ENCODE results near the gene MMP25.

The MMP25 gene

GRCh38 chr16:3096362-3096761 is 50.0 kb downstream of the MMP25 start:
- DNase-seq = no peak

- DNase-seq = no peak
Measured at GRCh38 chr16:3097266-3097665, 50.9 kb downstream of the MMP25 start.

- DNase-seq = no peak
Measured at GRCh38 chr16:3098459-3099394, 52.4 kb downstream of the MMP25 start, which contains the start of gene ZSCAN10. Gene ZSCAN10, minus strand, starts transcription at chr16:3099294. Its CDS starts 6,357 bp downstream, at chr16:3092937.

GRCh38 chr16:3099395-3099731 is 53.0 kb downstream of the MMP25 start:
- DNase-seq = no peak

- peak; percentile 99 for DNase-seq
Measured at GRCh38 chr16:3099732-3100499, 53.6 kb downstream of the MMP25 start.

DNA sequence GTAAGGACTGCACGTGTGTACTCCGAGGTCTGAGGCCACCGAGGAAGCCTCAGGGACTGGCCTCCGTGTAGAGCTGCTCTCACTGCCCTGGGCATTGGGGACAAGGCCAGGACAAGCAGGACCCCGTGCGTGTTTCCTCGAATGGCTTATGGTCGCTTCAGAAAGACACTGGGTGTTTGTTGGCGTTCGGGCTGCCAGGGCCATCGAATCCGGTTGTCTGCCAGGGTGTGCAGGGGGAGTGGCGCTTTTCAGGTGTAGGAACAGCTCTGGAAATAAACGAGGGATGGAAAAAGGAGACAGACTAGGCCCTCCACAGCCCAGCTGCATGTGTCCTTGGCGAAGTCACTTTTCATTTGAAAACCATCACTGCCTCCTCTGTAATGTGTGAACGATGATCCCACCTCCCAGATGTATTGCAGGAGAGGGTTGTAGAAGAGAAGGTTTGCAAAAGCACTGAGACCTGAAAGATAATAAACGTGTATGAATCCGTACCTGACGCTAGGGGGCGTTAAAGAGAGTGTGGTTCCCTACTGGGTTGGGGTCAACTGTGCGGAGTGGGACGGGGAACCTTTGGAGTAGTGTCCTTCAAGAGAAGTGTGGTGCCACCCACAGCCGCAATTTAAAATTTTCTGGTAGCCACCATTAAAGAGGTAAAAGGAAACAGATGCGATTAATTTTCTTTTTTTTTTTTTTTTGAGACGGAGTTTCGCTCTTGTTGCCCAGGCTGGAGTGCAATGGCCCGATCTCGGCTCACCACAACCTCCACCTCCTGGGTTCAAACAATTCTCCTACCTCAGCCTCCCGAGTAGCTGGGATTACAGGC is 54.9 kb downstream of the MMP25 start:
- peak; percentile 90 for DNase-seq

DNA sequence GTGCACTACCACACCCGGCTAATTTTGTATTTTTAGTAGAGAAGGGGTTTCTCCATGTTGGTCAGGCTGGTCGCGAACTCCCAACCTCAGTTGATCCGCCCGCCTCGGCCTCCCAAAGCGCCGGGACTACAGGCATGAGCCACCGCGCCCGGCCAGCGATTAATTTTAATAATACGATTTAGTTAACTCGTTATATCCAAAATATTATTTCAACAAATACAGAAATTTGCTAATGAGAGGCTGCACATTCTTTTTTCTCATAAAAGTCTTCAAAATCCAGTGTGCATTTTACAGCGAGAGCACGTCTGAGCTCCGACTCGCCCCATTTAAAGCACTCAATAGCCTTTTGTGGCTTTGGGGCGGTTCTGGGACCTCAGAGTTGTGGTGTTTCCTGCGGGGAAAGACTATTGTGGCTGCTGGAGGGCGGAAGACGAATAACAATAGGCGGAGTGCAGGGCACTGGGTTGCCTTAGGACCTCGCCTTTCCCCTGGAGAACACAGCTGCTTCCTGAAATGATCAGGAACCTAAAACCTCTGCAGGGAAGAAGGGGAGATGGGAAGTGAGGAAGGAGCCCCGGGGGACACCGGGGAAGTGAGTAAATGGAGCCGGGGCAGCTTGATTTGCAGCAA is 55.6 kb downstream of the MMP25 start:
- DNase-seq = peak; percentile 77

DNA sequence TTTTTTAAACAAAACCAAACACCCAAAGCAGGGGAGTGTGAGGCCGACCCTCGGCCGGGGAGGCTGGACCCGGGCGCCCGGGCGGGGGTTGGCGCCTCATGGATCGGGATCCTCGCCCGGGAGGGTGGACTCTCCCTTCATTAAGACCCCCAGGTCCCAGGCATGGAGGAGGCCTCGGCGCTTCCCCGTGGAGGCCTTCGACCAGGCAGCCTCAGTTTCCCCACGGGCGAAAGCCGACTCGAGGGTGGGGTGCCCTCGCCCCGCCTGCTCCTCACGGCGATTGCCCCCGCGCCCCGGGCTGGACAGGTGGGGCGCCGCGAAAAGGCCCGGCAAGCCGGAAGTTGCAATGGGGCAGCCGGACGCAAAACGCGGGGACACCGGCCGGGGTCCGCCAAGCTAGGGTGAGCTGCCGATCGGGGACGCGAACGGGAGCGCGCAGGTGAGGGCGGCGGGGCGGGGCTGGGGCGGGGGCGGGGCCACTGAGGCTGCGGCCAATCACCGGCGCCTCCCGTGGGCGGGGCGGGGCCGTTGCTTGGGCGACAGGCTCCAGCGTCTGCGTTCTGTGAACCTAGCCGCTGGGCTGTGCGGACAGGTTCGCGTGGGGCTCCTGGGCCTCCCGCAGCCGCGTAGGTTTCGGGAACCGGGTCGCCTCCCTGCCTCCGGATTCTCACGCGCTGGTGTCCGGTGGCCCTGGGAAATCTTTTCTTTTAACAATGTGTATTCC is 60.0 kb downstream of the MMP25 start:
- DNase-seq = peak; percentile 94

Measured in hematopoietic multipotent progenitor cell treated with erythropoietin and hydrocortisone succinate and interleukin-3 and kit ligand, for 6 days (in vitro differentiated cells).